ENCODE results near the gene FAM227B. TPM values are rescaled to one million over a fixed set of nuclear protein-coding genes. Genes with fewer than 3 reads are reported as not detected.
"Not testable (repeated sequence)": the region's sequence is repeated elsewhere in the genome, so short reads cannot be mapped to it uniquely, and the experiment has no call there.

The FAM227B gene
- polyA plus RNA-seq, 1 donor (not counting 4 experiments of a cell fraction or from before 2014, with no cell fraction given) = 7.2 TPM

DNA sequence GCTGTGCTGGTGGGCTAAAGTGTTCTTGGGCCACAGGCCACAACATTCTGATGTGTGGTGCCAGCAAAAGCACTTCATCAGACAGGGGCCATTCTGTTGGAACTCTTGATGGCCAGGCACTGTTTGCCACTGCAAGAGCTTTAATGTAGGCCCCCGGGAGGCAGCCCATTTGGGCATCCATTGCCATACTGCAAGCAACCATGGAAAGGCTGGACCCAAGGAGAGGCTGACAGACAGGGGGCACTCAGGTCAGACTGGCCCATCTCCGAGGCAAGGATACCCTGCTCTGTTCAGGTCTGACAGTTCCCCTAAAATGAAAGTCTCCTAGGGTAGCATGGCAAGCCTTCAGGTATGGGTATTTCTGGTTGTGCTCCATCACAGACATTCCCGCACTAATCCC, 64.2 kb downstream of the FAM227B start:
- Histone ChIP-seq H4K20me1 (ENCODE audit: control insufficient read depth, extremely low read depth, insufficient read depth, low read length) (no peaks in the 10 kb centered on the region), H3K4me1 (ENCODE audit: control insufficient read depth, extremely low read depth, insufficient read depth, low read length) (no peaks in the 10 kb centered on the region), H3K9me1 (ENCODE audit: control insufficient read depth, extremely low read depth, insufficient read depth, low read length) (no peaks in the 10 kb centered on the region), H3K27me3 (ENCODE audit: control insufficient read depth, extremely low read depth, insufficient read depth, low read length) (no peaks in the 10 kb centered on the region), H2AFZ (ENCODE audit: control insufficient read depth, low read length) (no peak overlapping the region), H3K36me3 (ENCODE audit: control insufficient read depth in 2 of 2, extremely low read depth in 1 of 2, insufficient read depth in 2 of 2, low read length in 2 of 2) (no peaks in the 10 kb centered on the region), H3K27ac (ENCODE audit: control insufficient read depth, insufficient read depth, low read length) (no peak overlapping the region), H3K4me3 (ENCODE audit: control insufficient read depth in 2 of 3, extremely low read depth in 1 of 3, insufficient read depth in 2 of 3, low read depth in 1 of 3, low read length in 3 of 3) (no peak overlapping the region), H3K79me2 (ENCODE audit: control insufficient read depth, insufficient read depth, low read length) (no peaks in the 10 kb centered on the region), H3K9ac (ENCODE audit: control insufficient read depth, extremely low read depth, insufficient read depth, low read length) (no peak overlapping the region), H3K4me2 (ENCODE audit: control insufficient read depth, extremely low read depth, insufficient read depth, low read depth, low read length) (no peak overlapping the region), H3K9me3 (ENCODE audit: control insufficient read depth, low read depth, low read length) (no peaks in the 10 kb centered on the region)
- FAIRE-seq (no peak), DNase-seq (ENCODE audit: low read depth, low spot score) (no peak)
- dilution Hi-C loops (cut with MboI; ENCODE audit: extremely low pct_ligation_motif_present, low sequenced_read_pairs) = no loop called here
- TF ChIP-seq, protein P1, sequence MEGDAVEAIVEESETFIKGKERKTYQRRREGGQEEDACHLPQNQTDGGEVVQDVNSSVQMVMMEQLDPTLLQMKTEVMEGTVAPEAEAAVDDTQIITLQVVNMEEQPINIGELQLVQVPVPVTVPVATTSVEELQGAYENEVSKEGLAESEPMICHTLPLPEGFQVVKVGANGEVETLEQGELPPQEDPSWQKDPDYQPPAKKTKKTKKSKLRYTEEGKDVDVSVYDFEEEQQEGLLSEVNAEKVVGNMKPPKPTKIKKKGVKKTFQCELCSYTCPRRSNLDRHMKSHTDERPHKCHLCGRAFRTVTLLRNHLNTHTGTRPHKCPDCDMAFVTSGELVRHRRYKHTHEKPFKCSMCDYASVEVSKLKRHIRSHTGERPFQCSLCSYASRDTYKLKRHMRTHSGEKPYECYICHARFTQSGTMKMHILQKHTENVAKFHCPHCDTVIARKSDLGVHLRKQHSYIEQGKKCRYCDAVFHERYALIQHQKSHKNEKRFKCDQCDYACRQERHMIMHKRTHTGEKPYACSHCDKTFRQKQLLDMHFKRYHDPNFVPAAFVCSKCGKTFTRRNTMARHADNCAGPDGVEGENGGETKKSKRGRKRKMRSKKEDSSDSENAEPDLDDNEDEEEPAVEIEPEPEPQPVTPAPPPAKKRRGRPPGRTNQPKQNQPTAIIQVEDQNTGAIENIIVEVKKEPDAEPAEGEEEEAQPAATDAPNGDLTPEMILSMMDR (optimal IDR thresholded peaks at IDR 0.05 in 1 of 3, IDR thresholded peaks at IDR 0.05 in 1 of 3, conservative IDR thresholded peaks at IDR 0.05 in 1 of 3; ENCODE audit: extremely low read depth in 1 of 3, insufficient read depth in 2 of 3, low read length in 3 of 3) = no peak
- no peak for TF ChIP-seq EZH2 (IDR thresholded peaks at IDR 0.05; ENCODE audit: low read length)

DNA sequence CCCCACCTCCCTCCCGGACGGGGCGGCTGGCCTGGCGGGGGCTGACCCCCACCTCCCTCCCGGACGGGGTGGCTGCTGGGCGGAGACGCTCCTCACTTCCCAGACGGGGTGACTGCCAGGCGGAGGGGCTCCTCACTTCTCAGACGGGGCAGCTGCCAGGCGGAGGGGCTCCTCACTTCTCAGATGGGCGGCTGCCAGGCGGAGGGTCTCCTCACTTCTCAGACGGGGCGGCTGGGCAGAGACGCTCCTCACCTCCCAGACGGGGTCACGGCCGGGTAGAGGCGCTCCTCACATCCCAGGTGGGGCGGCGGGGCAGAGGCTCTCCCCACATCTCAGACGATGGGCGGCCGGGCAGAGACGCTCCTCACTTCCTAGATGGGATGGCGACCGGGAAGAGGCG, 70.3 kb downstream of the FAM227B start:
- H3K9me1 ChIP-seq (ENCODE audit: control insufficient read depth, extremely low read depth, insufficient read depth, low read length); H3K4me3 ChIP-seq (ENCODE audit: control insufficient read depth in 2 of 3, extremely low read depth in 1 of 3, insufficient read depth in 2 of 3, low read depth in 1 of 3, low read length in 3 of 3); H3K9ac ChIP-seq (ENCODE audit: control insufficient read depth, extremely low read depth, insufficient read depth, low read length); H3K79me2 ChIP-seq (ENCODE audit: control insufficient read depth, insufficient read depth, low read length); H3K27me3 ChIP-seq (ENCODE audit: control insufficient read depth, extremely low read depth, insufficient read depth, low read length); H4K20me1 ChIP-seq (ENCODE audit: control insufficient read depth, extremely low read depth, insufficient read depth, low read length); dilution Hi-C loops (cut with MboI; ENCODE audit: extremely low pct_ligation_motif_present, low sequenced_read_pairs); DNase-seq (ENCODE audit: low read depth, low spot score); H3K27ac ChIP-seq (ENCODE audit: control insufficient read depth, insufficient read depth, low read length); H3K9me3 ChIP-seq (ENCODE audit: control insufficient read depth, low read depth, low read length); H2AFZ ChIP-seq (ENCODE audit: control insufficient read depth, low read length); H3K4me2 ChIP-seq (ENCODE audit: control insufficient read depth, extremely low read depth, insufficient read depth, low read depth, low read length); FAIRE-seq; H3K36me3 ChIP-seq (ENCODE audit: control insufficient read depth in 2 of 2, extremely low read depth in 1 of 2, insufficient read depth in 2 of 2, low read length in 2 of 2); H3K4me1 ChIP-seq (ENCODE audit: control insufficient read depth, extremely low read depth, insufficient read depth, low read length): not testable (repeated sequence)

DNA sequence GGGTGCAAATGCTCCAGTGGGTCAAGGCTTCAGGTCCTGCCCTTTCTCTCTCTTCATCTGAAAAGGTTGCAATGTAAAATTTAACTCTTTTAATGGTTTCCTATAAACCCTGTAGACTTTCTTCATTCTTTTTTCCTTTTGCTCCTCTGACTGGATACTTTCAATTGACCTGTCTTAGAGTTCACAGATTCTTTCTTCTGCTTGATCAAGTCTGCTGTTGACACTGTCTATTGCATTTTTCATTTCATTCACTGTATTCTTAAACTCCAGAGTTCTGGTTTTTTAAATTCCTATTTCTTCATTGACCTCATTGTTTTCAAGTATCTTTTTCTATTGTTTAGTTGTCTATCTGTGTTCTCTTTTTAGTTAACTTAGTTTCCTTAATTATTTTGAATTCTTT, 82.1 kb downstream of the FAM227B start:
- H3K36me3 ChIP-seq (ENCODE audit: control insufficient read depth in 2 of 2, extremely low read depth in 1 of 2, insufficient read depth in 2 of 2, low read length in 2 of 2) = no peaks in the 10 kb centered on the region
- dilution Hi-C loops (cut with MboI; ENCODE audit: extremely low pct_ligation_motif_present, low sequenced_read_pairs) = no loop called here
- TF ChIP-seq, protein P1 (optimal IDR thresholded peaks at IDR 0.05 in 1 of 3, IDR thresholded peaks at IDR 0.05 in 1 of 3, conservative IDR thresholded peaks at IDR 0.05 in 1 of 3; ENCODE audit: extremely low read depth in 1 of 3, insufficient read depth in 2 of 3, low read length in 3 of 3) = no peak
- no peak for TF ChIP-seq EZH2 (IDR thresholded peaks at IDR 0.05; ENCODE audit: low read length)
- H3K27ac ChIP-seq (ENCODE audit: control insufficient read depth, insufficient read depth, low read length) = no peak overlapping the region
- no peaks in the 10 kb centered on the region for H3K9me3 ChIP-seq (ENCODE audit: control insufficient read depth, low read depth, low read length)
- no peak overlapping the region for H3K4me3 ChIP-seq (ENCODE audit: control insufficient read depth in 2 of 3, extremely low read depth in 1 of 3, insufficient read depth in 2 of 3, low read depth in 1 of 3, low read length in 3 of 3)
- DNase-seq (ENCODE audit: low read depth, low spot score) (no peak), FAIRE-seq (no peak)
- no peak overlapping the region for H3K9ac ChIP-seq (ENCODE audit: control insufficient read depth, extremely low read depth, insufficient read depth, low read length)
- H3K4me2 ChIP-seq (ENCODE audit: control insufficient read depth, extremely low read depth, insufficient read depth, low read depth, low read length) = no peak overlapping the region
- H3K9me1 ChIP-seq (ENCODE audit: control insufficient read depth, extremely low read depth, insufficient read depth, low read length) = no peaks in the 10 kb centered on the region
- H3K27me3 ChIP-seq (ENCODE audit: control insufficient read depth, extremely low read depth, insufficient read depth, low read length) = no peaks in the 10 kb centered on the region
- no peaks in the 10 kb centered on the region for H3K4me1 ChIP-seq (ENCODE audit: control insufficient read depth, extremely low read depth, insufficient read depth, low read length)
- no peaks in the 10 kb centered on the region for H4K20me1 ChIP-seq (ENCODE audit: control insufficient read depth, extremely low read depth, insufficient read depth, low read length)
- no peak overlapping the region for H2AFZ ChIP-seq (ENCODE audit: control insufficient read depth, low read length)
- no peaks in the 10 kb centered on the region for H3K79me2 ChIP-seq (ENCODE audit: control insufficient read depth, insufficient read depth, low read length)
